H1 (cell line): ENCODE data around the gene HADH. TPM values are rescaled to one million over a fixed set of nuclear protein-coding genes. Genes with fewer than 3 reads are reported as not detected.

Experiments used
- CTCF ChIA-PET: fragments of 300-600 bp; sonication (Branson Sonifier 250); formaldehyde crosslinking; loops from one replicate; lab custom pipeline; 2021; ENCODE audit not compliant: partially characterized antibody; lab: Charles Lee
- POLR2A ChIA-PET: fragments of 300-600 bp; sonication (Branson Sonifier 250); formaldehyde crosslinking; loops from one replicate; lab custom pipeline; 2021; ENCODE audit warnings: inconsistent platforms; ENCODE audit not compliant: partially characterized antibody; lab: Charles Lee
- DNase-seq, 2 experiments: peaks; one replicate each; pipeline versions ENCODE4 v3.0.0 to v3.0.0-alpha.2; 2010 to 2022; ENCODE audit warnings: low spot score in 2 of 2, low read depth in 1 of 2, mixed read lengths in 1 of 2
- FAIRE-seq: peaks from 2 replicates; lab custom pipeline; 2011; peaks lifted over from hg19 to GRCh38; lab: Jason Lieb, UNC
- H2AFZ ChIP-seq: 2 replicates; pipeline ENCODE4 v1.8.1; 2012; ENCODE audit warnings: low read length, inconsistent platforms
- H2AK5ac ChIP-seq: 2 replicates; pipeline ENCODE4 v1.6.1; 2013; ENCODE audit warnings: low read depth, low read length
- H2BK120ac ChIP-seq: replicated peaks from 2 replicates; pipeline ENCODE3; 2013; ENCODE audit warnings: low read depth, low read length, inconsistent platforms
- H2BK12ac ChIP-seq: 2 replicates; pipeline ENCODE4 v1.6.1; 2013; ENCODE audit warnings: low read depth, low read length
- H2BK15ac ChIP-seq: 2 replicates; pipeline ENCODE4 v1.6.1; 2013; ENCODE audit warnings: low read length
- H2BK20ac ChIP-seq: 2 replicates; pipeline ENCODE4 v1.6.1; 2013; ENCODE audit warnings: low read length
- H2BK5ac ChIP-seq: 2 replicates; pipeline ENCODE4 v1.6.1; 2013; ENCODE audit warnings: low read depth, low read length
- H3K14ac ChIP-seq: 2 replicates; pipeline ENCODE4 v1.6.1; 2013; ENCODE audit warnings: inconsistent platforms; ENCODE audit not compliant: insufficient read length
- H3K18ac ChIP-seq: 2 replicates; pipeline ENCODE4 v1.6.1; 2013; ENCODE audit warnings: low read length; ENCODE audit errors: extremely low read depth
- H3K23ac ChIP-seq: 2 replicates; pipeline ENCODE4 v1.6.1; 2013; ENCODE audit warnings: inconsistent platforms; ENCODE audit not compliant: insufficient read length
- H3K23me2 ChIP-seq: 2 replicates; pipeline ENCODE4 v1.6.1; 2013; ENCODE audit warnings: low read depth, low read length
- H3K27ac ChIP-seq: 2 replicates; pipeline ENCODE4 v1.6.1; 2011; ENCODE audit warnings: low read depth, low read length, inconsistent platforms
- H3K27me3 ChIP-seq, 4 experiments: replicated peaks in 1 of 4; 1 replicate in 1 of 4; 2 replicates in 3 of 4; pipeline versions ENCODE4 v1.6.1 to v1.8.1; 2011 to 2013; ENCODE audit warnings: low read length in 3 of 4, mild to moderate bottlenecking in 3 of 4, inconsistent platforms in 2 of 4, mixed read lengths in 2 of 4, moderate library complexity in 1 of 4; ENCODE audit not compliant: control insufficient read depth in 3 of 4, insufficient read depth in 3 of 4; ENCODE audit errors: extremely low read depth in 1 of 4
- H3K36me3 ChIP-seq, 4 experiments: 2 replicates each; pipeline versions ENCODE4 v1.6.1 to v1.8.1; 2011 to 2013; ENCODE audit warnings: mild to moderate bottlenecking in 4 of 4, low read length in 3 of 4, moderate library complexity in 2 of 4, control low read depth in 1 of 4, inconsistent platforms in 1 of 4; ENCODE audit not compliant: insufficient read depth in 4 of 4, control insufficient read depth in 2 of 4
- H3K4ac ChIP-seq: replicated peaks from 2 replicates; pipeline ENCODE3; 2013; ENCODE audit warnings: low read length, low read depth, mixed read lengths, inconsistent platforms; ENCODE audit not compliant: insufficient read length
- H3K4me1 ChIP-seq, 4 experiments: replicated peaks in 1 of 4; 1 replicate in 1 of 4; 2 replicates in 3 of 4; pipeline versions ENCODE4 v1.6.1 to v1.8.1; 2011 to 2013; ENCODE audit warnings: low read length in 3 of 4, inconsistent platforms in 2 of 4, mixed read lengths in 1 of 4; ENCODE audit not compliant: insufficient read depth in 4 of 4, control insufficient read depth in 3 of 4
- H3K4me2 ChIP-seq, 2 experiments: 2 replicates each; pipeline versions ENCODE4 v1.6.1 to v1.8.1; 2011 to 2013; ENCODE audit warnings: low read depth in 2 of 2, low read length in 2 of 2, control low read depth in 1 of 2, inconsistent platforms in 1 of 2, mild to moderate bottlenecking in 1 of 2; ENCODE audit not compliant: insufficient read depth in 1 of 2
- H3K4me3 ChIP-seq, 4 experiments: fragments of 200-600, 300-600 bp in 1 of 4; sonication (generic), shearing (Covaris generic), sonication (Bioruptor Twin) in 1 of 4; 2 replicates each; pipeline versions ENCODE4 v1.5.1 to v1.8.1; 2011 to 2016; ENCODE audit warnings: low read length in 4 of 4, low read depth in 3 of 4, control low read depth in 2 of 4, inconsistent platforms in 2 of 4, mild to moderate bottlenecking in 2 of 4, mixed read lengths in 1 of 4, moderate library complexity in 1 of 4; ENCODE audit not compliant: insufficient read depth in 2 of 4; ENCODE audit errors: extremely low read depth in 1 of 4
- H3K56ac ChIP-seq: replicated peaks from 2 replicates; pipeline ENCODE3; 2013; ENCODE audit warnings: low read depth, mild to moderate bottlenecking, mixed read lengths, low read length, inconsistent platforms; ENCODE audit not compliant: insufficient read length
- H3K79me1 ChIP-seq: 2 replicates; pipeline ENCODE4 v1.6.1; 2013; ENCODE audit warnings: low read depth, low read length, control low read depth
- H3K79me2 ChIP-seq, 2 experiments: 2 replicates each; pipeline versions ENCODE4 v1.6.1 to v1.8.1; 2012 to 2013; ENCODE audit warnings: low read length in 2 of 2, mild to moderate bottlenecking in 2 of 2, inconsistent platforms in 1 of 2; ENCODE audit not compliant: insufficient read depth in 2 of 2, control insufficient read depth in 1 of 2
- H3K9ac ChIP-seq, 4 experiments: replicated peaks in 1 of 4; 1 replicate in 1 of 4; 2 replicates in 3 of 4; pipeline versions ENCODE4 v1.6.1 to v1.8.1; 2011 to 2013; ENCODE audit warnings: low read depth in 3 of 4, low read length in 3 of 4, control low read depth in 2 of 4, mild to moderate bottlenecking in 2 of 4, moderate library complexity in 2 of 4, inconsistent platforms in 1 of 4; ENCODE audit errors: extremely low read depth in 1 of 4
- H3K9me3 ChIP-seq, 2 experiments: 2 replicates each; pipeline versions ENCODE4 v1.6.1 to v1.8.1; 2012 to 2013; ENCODE audit warnings: mild to moderate bottlenecking in 2 of 2, moderate library complexity in 2 of 2, control low read depth in 1 of 2, inconsistent platforms in 1 of 2, low read depth in 1 of 2, low read length in 1 of 2, mixed read lengths in 1 of 2; ENCODE audit not compliant: insufficient read depth in 2 of 2
- H4K20me1 ChIP-seq, 2 experiments: replicated peaks in 1 of 2; 2 replicates each; pipeline versions ENCODE3 to v1.8.1; 2011 to 2013; ENCODE audit warnings: inconsistent platforms in 2 of 2, low read length in 2 of 2, mild to moderate bottlenecking in 1 of 2; ENCODE audit not compliant: insufficient read depth in 2 of 2, control insufficient read depth in 1 of 2
- H4K5ac ChIP-seq: 2 replicates; pipeline ENCODE4 v1.6.1; 2013; ENCODE audit warnings: low read length, low read depth, mixed read lengths, inconsistent platforms; ENCODE audit not compliant: insufficient read length
- H4K8ac ChIP-seq: 2 replicates; pipeline ENCODE4 v1.8.0; 2013; ENCODE audit warnings: mild to moderate bottlenecking, moderate library complexity, low read length, inconsistent platforms; ENCODE audit not compliant: insufficient read depth; ENCODE audit errors: extremely low read depth
- H4K91ac ChIP-seq: replicated peaks from 2 replicates; pipeline ENCODE3; 2013; ENCODE audit warnings: low read length, mixed read lengths, inconsistent platforms; ENCODE audit not compliant: insufficient read length
- BACH1 ChIP-seq: IDR thresholded peaks from 2 replicates; pipeline ENCODE4 v1.6.1; 2012; ENCODE audit warnings: low read length, improper control_type of control experiment
- POLR2A ChIP-seq, 2 experiments: IDR thresholded peaks; 1 replicate in 1 of 2; 2 replicates in 1 of 2; pipeline ENCODE4 v1.6.1; 2011; ENCODE audit warnings: low read depth in 2 of 2, low read length in 2 of 2, mild to moderate bottlenecking in 2 of 2; ENCODE audit errors: control extremely low read depth in 1 of 2
- POLR2AphosphoS5 ChIP-seq: IDR thresholded peaks from 2 replicates; pipeline ENCODE4 v1.6.1; 2011; ENCODE audit warnings: low read depth, low read length
- SAP30 ChIP-seq: fragments of 300-600 bp; sonication (generic); IDR thresholded peaks from 2 replicates; pipeline ENCODE4 v1.7.1; 2012; ENCODE audit warnings: low read length, moderate library complexity, mild to moderate bottlenecking, inconsistent platforms; ENCODE audit not compliant: insufficient read depth, insufficient replicate concordance
- SIRT6 ChIP-seq: IDR thresholded peaks from one replicate; pipeline ENCODE4 v1.7.1; 2012; ENCODE audit warnings: low read length, inconsistent platforms
- SUZ12 ChIP-seq: fragments of 200-600 bp; sonication (generic); IDR thresholded peaks from 2 replicates; pipeline ENCODE4 v1.6.1; 2012; ENCODE audit warnings: mild to moderate bottlenecking, inconsistent platforms, low read length, moderate library complexity, mixed read lengths
- polyA plus RNA-seq, 7 experiments: library from polyadenylated mRNA; depleted of rRNA in 3 of 7; stranded (reverse) in 5 of 7; unstranded in 2 of 7; fragments of >200 nt in 5 of 7; fragments of 200-250 nt in 2 of 7; gene quantifications; 1 replicate in 5 of 7; 2 replicates in 1 of 7; 4 replicates in 1 of 7; pipeline versions ENCODE4 v1.2.1 to v1.2.3, GENCODE V29; 2011 to 2013; ENCODE audit warnings: missing spikeins in 2 of 7, mixed read lengths in 2 of 7
- total RNA-seq: library from RNA; stranded (reverse); fragmentation: NEBNext Ultra II Directional; extraction: Animal tissue kit (Norgen Biotek cat#: 25700); gene quantifications from 2 replicates; pipeline ENCODE4 v1.2.1, GENCODE V29; 2021

HADH gene
- total and polyA plus RNA-seq, 2 of the 8 experiments (the other 6 are each of a cell fraction or from before 2014, with no cell fraction given) = 47.5 to 54.4 TPM

DNA sequence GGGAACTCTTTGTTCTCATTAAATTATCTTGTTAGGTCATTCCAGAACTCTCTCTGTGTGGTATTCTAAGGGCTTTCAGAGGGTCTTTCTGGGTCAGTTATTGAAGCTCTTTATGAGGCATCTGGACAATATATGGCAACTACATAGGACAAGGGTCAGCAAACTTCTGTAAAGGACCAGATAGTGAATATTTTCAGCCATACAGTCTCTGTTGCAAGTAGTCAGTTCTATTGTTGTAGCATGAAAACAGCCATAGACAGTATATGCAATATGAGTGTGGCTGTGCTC is 35.1 kb downstream of the HADH start:
- Histone ChIP-seq H2AFZ (no peak overlapping the region), H2BK120ac (no peak overlapping the region), H3K23ac (no peak overlapping the region), H4K91ac (no peak overlapping the region), H3K79me1 (no peaks in the 10 kb centered on the region), H3K9me3 (no peaks in the 10 kb centered on the region), H4K8ac (no peak overlapping the region), H4K20me1 (no peaks in the 10 kb centered on the region), H3K27ac (no peak overlapping the region), H2AK5ac (no peak overlapping the region), H3K23me2 (no peaks in the 10 kb centered on the region), H3K9ac (no peak overlapping the region), H2BK15ac (no peak overlapping the region), H4K5ac (no peak overlapping the region), H3K36me3 (peaks cover 0 to 37% (median 16%) of the 10 kb centered on the region in 4 experiments; a peak in 7 of 8 replicates), H3K4me1 (no peaks in the 10 kb centered on the region), H2BK20ac (no peak overlapping the region), H2BK12ac (no peak overlapping the region), H3K27me3 (no peaks in the 10 kb centered on the region), H3K4me2 (no peak overlapping the region), H3K14ac (no peak overlapping the region), H3K4ac (no peak overlapping the region), H3K79me2 (no peaks in the 10 kb centered on the region), H3K56ac (no peak overlapping the region), H3K4me3 (no peak overlapping the region), H2BK5ac (no peak overlapping the region), H3K18ac (no peak overlapping the region)
- no peak for FAIRE-seq
- ChIA-PET CTCF (interaction anchor here (0.9 kb wide), 1 partner anchor 11 kb away, joined by 5 read pairs; no protein-coding TSS in a partner anchor), POLR2A (no interaction called here)
- no peak for TF ChIP-seq BACH1
- no peak for TF ChIP-seq SUZ12
- TF ChIP-seq SAP30 = no peak
- no peak for TF ChIP-seq POLR2AphosphoS5
- no peak for TF ChIP-seq SIRT6
- TF ChIP-seq POLR2A (IDR thresholded peaks at IDR 0.05; ENCODE audit: control extremely low read depth in 1 of 2, low read depth in 2 of 2, low read length in 2 of 2) = no peak
- no peak for DNase-seq
